MV-4-11 (cell line): ENCODE results near the gene BCL2L14.
"Not testable (repeated sequence)": the region's sequence is repeated elsewhere in the genome, so short reads cannot be mapped to it uniquely, and the experiment has no call there.

Source experiments
- DNase-seq: peaks from one replicate; lab custom pipeline; 2025; lab: John Stamatoyannopoulos, UW

BCL2L14 gene

GRCh38 chr12:12108441-12109058 lies 37.8 kb downstream of the BCL2L14 start:
- no peak for DNase-seq

DNA sequence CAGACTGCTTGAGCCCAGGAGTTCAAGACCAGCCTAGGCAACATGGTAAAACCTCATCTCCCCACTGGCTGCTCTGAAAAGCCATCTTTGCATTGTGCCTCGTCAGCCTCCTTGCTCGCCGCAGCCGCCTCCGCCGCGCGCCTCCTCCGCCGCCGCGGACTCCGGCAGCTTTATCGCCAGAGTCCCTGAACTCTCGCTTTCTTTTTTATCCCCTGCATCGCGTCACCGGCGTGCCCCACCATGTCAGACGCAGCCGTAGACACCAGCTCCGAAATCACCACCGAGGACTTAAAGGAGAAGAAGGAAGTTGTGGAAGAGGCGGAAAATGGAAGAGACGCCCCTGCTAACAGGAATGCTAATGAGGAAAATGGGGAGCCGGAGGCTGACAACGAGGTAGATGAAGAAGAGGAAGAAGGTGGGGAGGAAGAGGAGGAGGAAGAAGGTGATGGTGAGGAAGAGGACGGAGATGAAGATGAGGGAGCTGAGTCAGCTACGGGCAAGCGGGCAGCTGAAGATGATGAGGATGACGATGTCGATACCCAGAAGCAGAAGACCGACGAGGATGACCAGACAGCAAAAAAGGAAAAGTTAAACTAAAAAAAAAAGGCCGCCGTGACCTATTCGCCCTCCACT lies 40.3 kb downstream of the BCL2L14 start:
- DNase-seq = not testable (repeated sequence)

DNA sequence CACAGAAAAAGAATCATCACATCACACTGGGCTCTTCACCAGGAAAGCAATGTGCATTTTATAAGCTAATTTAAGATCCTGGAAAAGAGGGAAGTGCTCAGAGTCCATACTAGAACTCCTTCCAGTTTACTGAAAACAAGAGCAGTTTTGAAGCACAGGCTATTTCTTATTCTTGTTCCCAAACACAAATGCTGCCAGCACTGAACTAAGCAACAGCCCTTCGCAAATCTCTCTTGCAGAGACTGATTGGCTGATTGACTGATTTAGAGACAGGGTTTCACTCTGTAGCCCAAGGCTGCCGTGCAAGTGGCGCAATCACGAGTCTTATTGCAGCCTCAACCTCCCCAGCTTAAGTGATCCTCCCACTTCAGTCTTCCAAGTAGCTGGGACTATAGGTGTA lies 44.8 kb downstream of the BCL2L14 start:
- DNase-seq = no peak

DNA sequence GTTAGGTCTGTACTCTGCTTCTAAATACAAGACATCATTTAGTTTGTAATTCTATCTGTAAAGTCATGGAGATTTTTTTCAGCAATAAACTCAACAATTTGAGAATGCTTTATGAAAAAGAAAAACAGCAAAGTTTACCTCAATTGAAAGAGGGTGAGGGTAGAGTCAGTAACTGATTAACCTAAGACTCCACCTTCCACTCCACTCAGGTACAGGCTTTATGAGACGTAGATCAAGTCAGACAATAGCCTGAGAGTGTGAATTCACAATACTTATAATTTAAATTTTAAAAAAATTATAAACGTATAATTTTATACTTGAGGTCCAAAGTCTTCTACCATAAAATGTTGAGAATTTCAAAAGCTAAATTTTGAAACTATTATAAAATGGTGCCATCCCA lies 45.9 kb downstream of the BCL2L14 start:
- DNase-seq = no peak

DNA sequence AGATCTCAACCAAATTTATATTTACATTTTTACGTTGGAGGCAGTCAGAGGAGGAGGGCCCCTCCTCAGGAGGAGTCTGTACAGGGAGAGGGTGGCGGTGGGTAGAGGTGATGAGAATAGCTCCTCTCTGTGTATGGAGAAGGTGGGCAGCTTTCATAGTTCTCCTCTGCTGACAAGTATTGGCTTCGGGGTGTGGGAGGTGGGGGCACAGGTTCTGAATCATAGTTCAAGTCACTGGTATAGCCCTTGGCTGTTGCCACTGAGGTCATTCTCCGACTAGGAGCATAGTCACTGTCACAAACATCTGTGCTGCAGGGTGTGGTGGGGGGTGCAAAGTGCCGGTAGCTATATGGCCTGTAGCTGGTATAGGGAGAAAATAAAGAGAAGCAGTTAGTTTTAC lies 50.3 kb downstream of the BCL2L14 start:
- DNase-seq = no peak

GRCh38 chr12:12123036-12123604 lies 52.4 kb downstream of the BCL2L14 start:
- no peak for DNase-seq

DNA sequence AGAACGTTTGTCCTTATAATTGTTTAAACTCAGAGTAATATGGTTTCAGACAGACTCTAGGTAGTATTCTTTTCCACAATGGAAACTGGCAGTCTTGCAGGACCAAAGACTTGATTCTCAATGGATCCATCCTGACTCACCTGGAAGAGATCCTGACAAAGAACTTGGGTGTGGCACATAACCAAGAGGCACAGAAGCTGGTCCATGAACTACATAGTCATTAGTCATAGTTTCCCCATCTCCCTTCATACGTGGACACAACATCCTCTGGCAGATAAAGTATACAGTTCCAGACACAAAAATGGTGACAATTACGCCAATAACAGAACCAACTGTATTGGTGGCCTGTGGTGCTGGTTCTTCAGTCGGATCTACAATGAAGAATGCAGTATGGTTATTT lies 55.8 kb downstream of the BCL2L14 start:
- DNase-seq = no peak

- DNase-seq = no peak
Observed at GRCh38 chr12:12127304-12127703, 56.6 kb downstream of the BCL2L14 start.

- no peak for DNase-seq
Observed at GRCh38 chr12:12128670-12129069, 57.9 kb downstream of the BCL2L14 start.

DNA sequence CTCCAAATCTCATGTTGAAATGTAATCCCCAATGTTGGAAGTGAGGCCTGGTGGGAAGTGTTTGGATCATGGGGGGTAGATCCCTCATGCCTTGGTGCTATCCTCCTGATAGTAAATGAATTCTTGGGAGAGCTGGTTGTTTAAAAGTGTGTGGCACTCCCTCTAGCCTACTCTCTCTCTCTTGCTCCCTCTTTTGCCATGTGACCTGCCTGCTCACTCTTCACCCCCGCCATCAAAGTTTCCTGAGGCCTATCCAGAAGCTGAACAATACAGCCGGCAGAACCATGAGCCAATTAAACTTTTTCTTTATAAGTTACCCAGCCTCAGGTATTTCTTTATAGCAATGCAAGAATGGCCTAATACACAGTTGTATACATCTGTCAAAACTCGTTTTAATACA lies 62.5 kb downstream of the BCL2L14 start:
- DNase-seq = no peak

DNA sequence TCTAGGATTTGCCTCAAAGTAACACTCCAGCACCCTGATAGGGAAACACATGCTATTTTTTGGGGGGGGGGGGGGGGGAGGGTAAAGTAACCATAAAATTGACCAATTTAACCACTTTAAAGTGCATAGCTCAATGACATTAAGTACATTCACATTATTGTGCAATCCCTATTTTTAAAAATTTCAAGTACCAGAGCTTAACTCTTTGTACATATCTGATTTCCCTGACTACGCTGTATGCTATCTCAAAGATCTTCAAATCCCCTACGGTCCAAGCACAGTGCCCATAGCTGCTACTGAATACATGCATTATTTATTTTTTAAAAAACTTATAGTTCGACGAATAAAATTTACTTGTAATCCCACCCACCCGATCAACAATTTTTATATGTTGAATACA lies 63.0 kb downstream of the BCL2L14 start:
- DNase-seq = no peak

DNA sequence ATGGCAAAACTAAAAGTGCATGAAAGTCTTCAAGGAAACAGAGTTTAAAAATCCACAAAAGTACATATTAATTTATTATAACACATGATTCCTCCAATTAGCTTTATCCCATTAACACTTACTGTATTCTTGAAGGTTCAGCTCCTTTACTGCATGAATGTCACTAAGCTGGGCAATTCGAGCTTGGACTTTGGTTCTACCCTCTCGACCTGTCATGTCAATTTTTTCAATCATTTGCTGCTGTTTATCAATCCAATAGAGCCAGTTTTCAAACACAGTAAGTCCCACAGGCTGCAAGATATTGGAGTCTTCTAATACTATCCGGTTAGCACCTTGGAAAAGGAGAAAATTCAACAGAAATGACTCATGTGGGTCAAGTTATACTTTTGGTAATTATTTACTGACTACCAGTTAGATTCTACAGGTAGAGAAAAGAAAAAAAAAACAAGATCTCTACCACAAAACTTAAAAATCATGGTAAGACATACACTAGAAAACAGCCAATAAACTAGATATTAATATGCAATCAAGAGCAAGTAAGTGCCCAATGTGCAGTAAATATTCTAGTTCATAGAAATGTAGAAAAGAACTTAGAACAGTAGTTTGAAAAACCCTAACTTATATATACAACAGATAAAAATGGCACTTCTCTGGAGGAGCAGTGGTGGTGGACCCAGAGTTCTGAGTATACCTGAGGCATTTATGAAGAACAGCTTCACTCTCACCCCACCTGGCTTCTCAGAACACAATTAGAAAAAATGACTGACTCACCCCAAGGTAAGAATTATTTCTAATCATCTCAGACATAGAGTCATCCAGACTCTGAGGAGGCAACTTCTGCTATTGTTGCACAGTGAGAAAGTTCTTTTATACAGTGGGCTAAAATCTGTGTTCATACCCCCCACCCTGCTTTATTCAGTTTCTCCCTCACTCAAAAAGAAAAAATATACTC lies 67.7 kb downstream of the BCL2L14 start:
- no peak for DNase-seq

- DNase-seq = no peak
Observed at GRCh38 chr12:12141000-12141399, 70.3 kb downstream of the BCL2L14 start.

DNA sequence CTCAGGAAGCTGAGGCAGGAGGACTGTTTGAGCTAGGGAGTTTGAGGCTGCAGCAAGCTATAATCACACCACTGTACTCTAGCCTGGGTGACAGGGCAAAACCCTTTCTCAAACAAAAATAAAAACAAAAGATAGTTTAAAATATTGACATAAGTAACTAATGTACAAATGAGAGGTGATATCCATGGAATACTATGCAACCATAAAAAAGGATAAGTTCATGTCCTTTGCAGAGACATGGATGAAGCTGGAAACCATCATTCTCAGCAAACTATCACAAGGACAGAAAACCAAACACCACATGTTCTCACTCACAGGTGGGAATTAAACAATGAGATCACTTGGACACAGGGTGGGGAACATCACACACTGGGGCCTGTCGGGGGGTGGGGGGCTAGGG lies 73.8 kb downstream of the BCL2L14 start:
- not testable (repeated sequence) for DNase-seq

GRCh38 chr12:12147111-12147510 lies 76.4 kb downstream of the BCL2L14 start:
- no peak for DNase-seq
